Neural crest cell (in vitro differentiated cells): ENCODE data around the gene MAP7D3. TPM values are rescaled to one million over a fixed set of nuclear protein-coding genes. Genes with fewer than 3 reads are reported as not detected.

Experiments
- DNase-seq: peaks from one replicate; pipeline ENCODE4 v3.0.0; 2021; ENCODE audit warnings: low read depth, mixed read lengths, low spot score
- H3K27ac Mint-ChIP-seq: one replicate; pipeline ENCODE4 v1.8.0; 2021; ENCODE audit warnings: mild to moderate bottlenecking, mixed read lengths; ENCODE audit not compliant: unreplicated experiment
- H3K27me3 Mint-ChIP-seq: 2 replicates; pipeline ENCODE4 v1.8.0; 2021; ENCODE audit warnings: low read depth, mild to moderate bottlenecking, mixed read lengths
- H3K36me3 Mint-ChIP-seq: 2 replicates; pipeline ENCODE4 v1.8.0; 2021; ENCODE audit warnings: low read depth, mild to moderate bottlenecking, mixed read lengths
- H3K4me1 Mint-ChIP-seq: 2 replicates; pipeline ENCODE4 v1.8.0; 2021; ENCODE audit warnings: mixed read lengths
- H3K4me3 Mint-ChIP-seq: one replicate; pipeline ENCODE4 v1.8.0; 2021; ENCODE audit warnings: mild to moderate bottlenecking, mixed read lengths
- H3K9me3 Mint-ChIP-seq: 2 replicates; pipeline ENCODE4 v1.8.0; 2021; ENCODE audit warnings: mixed read lengths
- total RNA-seq: library from RNA; stranded (reverse); gene quantifications from 2 replicates; pipeline ENCODE4 v1.2.1, GENCODE V29; 2021
- TF ChIP-seq, protein P1 (sequence below): fragments of 200-600 bp; sonication (generic); conservative IDR thresholded peaks from 2 replicates; pipeline ENCODE4 v1.5.0; 2021; ENCODE audit warnings: antibody characterized with exemption, mild to moderate bottlenecking

MAP7D3 gene
- total RNA-seq, 1 donor from 2014 or later, result 12.8 TPM

DNA sequence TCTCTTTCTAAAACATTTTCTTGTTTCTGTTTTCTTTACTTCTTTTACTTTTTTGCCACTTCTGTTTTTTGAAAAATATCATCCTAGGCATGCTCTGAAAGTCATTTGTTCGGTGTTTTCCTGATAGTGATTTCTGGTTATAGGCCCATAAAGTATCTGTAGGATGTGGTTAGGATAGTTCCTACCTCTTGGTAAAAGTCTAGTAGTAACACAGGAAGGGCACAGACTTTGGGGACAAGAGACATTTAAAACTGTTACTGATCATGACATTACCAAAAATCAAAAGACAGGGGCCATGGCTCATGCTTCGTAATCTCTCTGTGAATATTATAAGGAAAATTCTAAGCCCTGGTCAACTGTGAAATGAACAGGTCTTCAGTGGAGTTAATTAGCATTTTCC, 59.1 kb downstream of the MAP7D3 start:
- DNase-seq, result no peak
- no peaks in the 10 kb centered on the region for H3K4me1 Mint-ChIP-seq
- TF ChIP-seq, protein P1, sequence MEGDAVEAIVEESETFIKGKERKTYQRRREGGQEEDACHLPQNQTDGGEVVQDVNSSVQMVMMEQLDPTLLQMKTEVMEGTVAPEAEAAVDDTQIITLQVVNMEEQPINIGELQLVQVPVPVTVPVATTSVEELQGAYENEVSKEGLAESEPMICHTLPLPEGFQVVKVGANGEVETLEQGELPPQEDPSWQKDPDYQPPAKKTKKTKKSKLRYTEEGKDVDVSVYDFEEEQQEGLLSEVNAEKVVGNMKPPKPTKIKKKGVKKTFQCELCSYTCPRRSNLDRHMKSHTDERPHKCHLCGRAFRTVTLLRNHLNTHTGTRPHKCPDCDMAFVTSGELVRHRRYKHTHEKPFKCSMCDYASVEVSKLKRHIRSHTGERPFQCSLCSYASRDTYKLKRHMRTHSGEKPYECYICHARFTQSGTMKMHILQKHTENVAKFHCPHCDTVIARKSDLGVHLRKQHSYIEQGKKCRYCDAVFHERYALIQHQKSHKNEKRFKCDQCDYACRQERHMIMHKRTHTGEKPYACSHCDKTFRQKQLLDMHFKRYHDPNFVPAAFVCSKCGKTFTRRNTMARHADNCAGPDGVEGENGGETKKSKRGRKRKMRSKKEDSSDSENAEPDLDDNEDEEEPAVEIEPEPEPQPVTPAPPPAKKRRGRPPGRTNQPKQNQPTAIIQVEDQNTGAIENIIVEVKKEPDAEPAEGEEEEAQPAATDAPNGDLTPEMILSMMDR, result no peak
- H3K36me3 Mint-ChIP-seq, result peaks cover 14% of the 10 kb centered on the region
- peaks cover 3% of the 10 kb centered on the region for H3K9me3 Mint-ChIP-seq
- H3K27me3 Mint-ChIP-seq, result no peaks in the 10 kb centered on the region
- no peak overlapping the region for H3K4me3 Mint-ChIP-seq
- no peak overlapping the region for H3K27ac Mint-ChIP-seq

DNA sequence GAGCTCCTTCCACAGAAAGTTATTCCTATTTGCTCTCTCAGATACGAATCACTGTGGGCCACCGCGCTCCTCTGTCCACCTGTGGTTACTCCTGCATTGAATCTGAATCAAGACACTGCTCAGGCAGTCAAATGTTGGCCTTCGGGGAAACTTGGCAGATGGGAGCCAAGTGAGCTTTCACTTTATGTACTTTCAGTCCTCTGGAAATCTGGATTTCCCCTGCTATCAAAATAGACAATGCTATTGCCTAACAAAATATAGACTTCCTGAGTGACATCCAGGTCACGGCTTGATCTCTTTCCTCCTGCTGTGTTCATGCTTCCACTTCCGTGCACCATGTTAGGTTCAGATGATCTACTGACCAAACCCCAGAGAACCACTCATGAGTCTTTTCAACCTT, 60.0 kb downstream of the MAP7D3 start:
- Mint-ChIP-seq H3K36me3 (peaks cover 14% of the 10 kb centered on the region), H3K9me3 (peaks cover 3% of the 10 kb centered on the region), H3K4me1 (no peaks in the 10 kb centered on the region), H3K27ac (no peak overlapping the region), H3K27me3 (no peaks in the 10 kb centered on the region), H3K4me3 (no peak overlapping the region)
- TF ChIP-seq, protein P1, result no peak
- DNase-seq, result no peak

DNA sequence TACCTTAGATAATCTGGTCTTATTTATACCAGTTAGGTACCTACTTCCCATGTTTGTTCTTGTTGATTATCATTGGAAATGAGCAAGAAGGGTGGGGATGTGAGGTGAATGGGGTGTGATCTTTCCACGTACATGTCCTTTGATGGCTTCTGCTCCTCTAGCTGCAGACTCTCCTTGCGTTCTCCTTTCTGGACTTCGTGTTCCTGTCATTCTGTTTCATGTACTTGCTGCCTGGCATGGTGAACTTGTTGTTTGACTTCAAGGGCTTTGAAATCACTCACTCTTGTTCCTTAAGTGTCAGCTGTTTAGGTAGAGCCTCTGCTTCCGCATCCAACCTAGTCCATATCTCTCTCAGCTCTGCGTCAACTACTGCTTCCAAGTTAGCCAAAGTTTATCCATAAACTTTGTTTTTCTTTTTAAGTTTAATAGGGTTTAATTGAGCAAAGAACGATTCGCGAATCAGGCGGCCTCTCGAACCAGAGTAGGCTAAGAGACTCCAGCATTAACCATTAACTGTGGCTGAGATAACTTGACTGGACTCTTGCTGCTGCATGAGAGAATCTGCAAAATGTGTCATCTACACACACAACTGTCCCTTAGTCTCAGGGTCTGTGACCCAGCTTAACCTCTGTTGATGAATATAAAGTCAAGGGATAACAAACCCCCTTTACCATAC, 61.0 kb downstream of the MAP7D3 start:
- no peak for DNase-seq
- Mint-ChIP-seq H3K36me3 (peaks cover 14% of the 10 kb centered on the region), H3K9me3 (peaks cover 3% of the 10 kb centered on the region), H3K4me1 (peaks cover 5% of the 10 kb centered on the region), H3K4me3 (no peak overlapping the region), H3K27ac (no peak overlapping the region), H3K27me3 (no peaks in the 10 kb centered on the region)
- TF ChIP-seq, protein P1, result no peak

DNA sequence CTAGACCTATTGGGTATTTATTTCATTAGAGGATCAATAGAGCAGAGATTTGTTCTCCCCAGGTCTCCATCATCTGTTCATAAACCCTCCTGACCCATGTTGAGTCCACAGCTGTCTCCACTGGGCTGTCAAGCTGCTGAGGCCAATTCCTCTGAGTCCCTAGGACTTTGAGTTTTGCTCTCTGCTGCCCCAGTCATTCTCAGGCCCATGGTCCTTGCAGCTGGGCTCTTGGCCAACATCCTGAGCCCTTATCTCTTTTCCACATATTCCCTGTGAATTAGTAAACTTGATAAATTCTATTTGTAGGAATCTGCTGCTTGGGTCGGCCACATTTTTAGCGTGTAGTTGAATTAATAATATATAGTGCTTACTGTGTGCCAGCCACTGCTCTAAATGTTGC, 62.0 kb downstream of the MAP7D3 start:
- peaks cover 8% of the 10 kb centered on the region for H3K4me1 Mint-ChIP-seq
- peaks cover 13% of the 10 kb centered on the region for H3K36me3 Mint-ChIP-seq
- peaks cover 3% of the 10 kb centered on the region for H3K9me3 Mint-ChIP-seq
- TF ChIP-seq, protein P1, result no peak
- no peak overlapping the region for H3K4me3 Mint-ChIP-seq
- DNase-seq, result no peak
- no peaks in the 10 kb centered on the region for H3K27me3 Mint-ChIP-seq
- no peak overlapping the region for H3K27ac Mint-ChIP-seq

DNA sequence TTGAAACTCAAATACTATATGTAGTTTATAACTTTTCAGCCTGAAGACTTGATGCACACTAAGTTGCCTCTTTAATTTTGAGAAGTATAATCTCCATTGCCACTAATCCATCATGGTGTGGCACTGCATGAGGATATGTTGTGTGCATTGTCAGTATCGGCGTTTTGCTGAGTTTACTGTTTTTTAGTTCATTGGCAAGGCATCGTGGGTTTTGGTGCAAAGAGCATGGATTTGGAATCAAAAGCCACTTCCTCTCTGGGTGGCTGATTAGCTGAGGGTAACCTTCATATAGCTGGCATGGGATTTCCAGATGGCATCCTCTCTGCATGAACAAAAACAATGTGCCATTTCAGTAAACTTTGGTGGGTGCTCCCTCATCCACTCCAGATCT, 65.2 kb downstream of the MAP7D3 start:
- DNase-seq, result no peak
- Mint-ChIP-seq H3K36me3 (peaks cover 3% of the 10 kb centered on the region), H3K4me3 (no peak overlapping the region), H3K27me3 (no peaks in the 10 kb centered on the region), H3K27ac (no peak overlapping the region), H3K9me3 (no peaks in the 10 kb centered on the region), H3K4me1 (peaks cover 8% of the 10 kb centered on the region)
- TF ChIP-seq, protein P1, result no peak
